Limb (tissue), 2 donors: ENCODE data around the gene AKAP12.
A peak's percentile ranks its signal among the peaks of the same experiment; 100 is the strongest.
"Not testable (repeated sequence)": the region's sequence is repeated elsewhere in the genome, so short reads cannot be mapped to it uniquely, and the experiment has no call there.

ENCODE experiments used
- DNase-seq, 2 donors: peaks; one replicate each; pipeline ENCODE4 v3.0.0-alpha.2; 2016; ENCODE audit errors: extremely low spot score in 2 of 2

The AKAP12 gene

DNA sequence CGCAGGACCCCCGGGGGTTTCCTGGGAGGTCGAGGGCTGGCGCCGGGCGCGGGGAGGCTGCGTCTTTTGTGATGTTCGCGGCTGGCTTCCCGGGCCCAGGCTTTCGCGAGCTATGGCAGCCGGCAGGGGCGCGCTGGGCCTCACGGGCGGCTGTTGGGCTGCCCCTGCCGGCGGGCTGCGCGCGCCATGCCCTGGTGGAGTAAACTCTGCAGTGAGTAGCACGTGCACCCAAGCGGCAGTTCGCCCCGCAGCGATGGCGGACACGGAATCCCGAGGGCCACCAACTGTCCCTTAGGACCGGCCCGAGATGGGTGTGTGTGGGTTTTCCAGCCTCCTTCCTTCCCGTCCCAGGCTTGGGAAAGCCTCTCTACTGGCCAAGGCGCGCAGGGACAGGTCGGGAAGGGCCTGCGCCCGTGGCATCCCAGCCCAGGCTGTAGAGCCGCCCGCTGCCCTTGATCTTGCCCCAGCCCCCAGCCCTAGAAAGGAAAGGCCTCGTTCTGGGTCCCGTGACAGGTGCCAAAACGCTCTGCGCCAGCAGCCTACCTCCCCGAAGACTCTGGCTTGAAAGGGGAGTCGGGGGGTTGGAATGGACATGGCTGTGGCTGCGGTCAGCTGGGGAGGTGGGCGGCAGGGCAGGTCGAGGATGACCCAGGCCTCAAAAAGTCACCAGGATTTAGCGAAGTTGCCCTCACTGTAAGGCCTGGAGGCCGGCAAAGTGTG is 101.9 kb downstream of the AKAP12 start:
- no peak for DNase-seq

DNA sequence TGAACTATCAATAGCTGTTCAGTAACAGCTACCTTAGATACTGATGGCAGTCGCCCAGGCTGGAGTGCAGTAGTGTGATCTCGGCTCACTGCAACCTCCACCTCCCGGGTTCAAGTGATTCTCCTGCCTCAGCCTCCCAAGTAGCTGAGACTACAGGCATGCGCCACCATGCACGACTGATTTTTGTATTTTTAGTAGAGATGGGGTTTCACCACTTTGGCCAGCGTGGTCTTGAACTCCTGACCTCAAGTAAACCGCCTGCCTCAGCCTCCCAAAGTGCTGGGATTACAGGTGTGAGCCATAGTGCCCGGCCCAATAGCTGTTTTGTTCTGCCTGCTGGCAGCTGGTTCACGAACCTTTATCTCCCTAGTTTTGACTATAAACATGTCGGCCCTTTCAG is 103.0 kb downstream of the AKAP12 start:
- not testable (repeated sequence) for DNase-seq

DNA sequence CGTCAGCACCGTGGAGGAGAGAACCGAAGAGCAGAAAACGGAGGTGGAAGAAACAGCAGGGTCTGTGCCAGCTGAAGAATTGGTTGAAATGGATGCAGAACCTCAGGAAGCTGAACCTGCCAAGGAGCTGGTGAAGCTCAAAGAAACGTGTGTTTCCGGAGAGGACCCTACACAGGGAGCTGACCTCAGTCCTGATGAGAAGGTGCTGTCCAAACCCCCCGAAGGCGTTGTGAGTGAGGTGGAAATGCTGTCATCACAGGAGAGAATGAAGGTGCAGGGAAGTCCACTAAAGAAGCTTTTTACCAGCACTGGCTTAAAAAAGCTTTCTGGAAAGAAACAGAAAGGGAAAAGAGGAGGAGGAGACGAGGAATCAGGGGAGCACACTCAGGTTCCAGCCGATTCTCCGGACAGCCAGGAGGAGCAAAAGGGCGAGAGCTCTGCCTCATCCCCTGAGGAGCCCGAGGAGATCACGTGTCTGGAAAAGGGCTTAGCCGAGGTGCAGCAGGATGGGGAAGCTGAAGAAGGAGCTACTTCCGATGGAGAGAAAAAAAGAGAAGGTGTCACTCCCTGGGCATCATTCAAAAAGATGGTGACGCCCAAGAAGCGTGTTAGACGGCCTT is 110.0 kb downstream of the AKAP12 start:
- no peak for DNase-seq

DNA sequence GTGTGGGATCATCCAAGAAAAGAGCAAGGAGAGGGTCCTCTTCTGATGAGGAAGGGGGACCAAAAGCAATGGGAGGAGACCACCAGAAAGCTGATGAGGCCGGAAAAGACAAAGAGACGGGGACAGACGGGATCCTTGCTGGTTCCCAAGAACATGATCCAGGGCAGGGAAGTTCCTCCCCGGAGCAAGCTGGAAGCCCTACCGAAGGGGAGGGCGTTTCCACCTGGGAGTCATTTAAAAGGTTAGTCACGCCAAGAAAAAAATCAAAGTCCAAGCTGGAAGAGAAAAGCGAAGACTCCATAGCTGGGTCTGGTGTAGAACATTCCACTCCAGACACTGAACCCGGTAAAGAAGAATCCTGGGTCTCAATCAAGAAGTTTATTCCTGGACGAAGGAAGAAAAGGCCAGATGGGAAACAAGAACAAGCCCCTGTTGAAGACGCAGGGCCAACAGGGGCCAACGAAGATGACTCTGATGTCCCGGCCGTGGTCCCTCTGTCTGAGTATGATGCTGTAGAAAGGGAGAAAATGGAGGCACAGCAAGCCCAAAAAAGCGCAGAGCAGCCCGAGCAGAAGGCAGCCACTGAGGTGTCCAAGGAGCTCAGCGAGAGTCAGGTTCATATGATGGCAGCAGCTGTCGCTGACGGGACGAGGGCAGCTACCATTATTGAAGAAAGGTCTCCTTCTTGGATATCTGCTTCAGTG is 110.8 kb downstream of the AKAP12 start:
- DNase-seq: no peak

DNA sequence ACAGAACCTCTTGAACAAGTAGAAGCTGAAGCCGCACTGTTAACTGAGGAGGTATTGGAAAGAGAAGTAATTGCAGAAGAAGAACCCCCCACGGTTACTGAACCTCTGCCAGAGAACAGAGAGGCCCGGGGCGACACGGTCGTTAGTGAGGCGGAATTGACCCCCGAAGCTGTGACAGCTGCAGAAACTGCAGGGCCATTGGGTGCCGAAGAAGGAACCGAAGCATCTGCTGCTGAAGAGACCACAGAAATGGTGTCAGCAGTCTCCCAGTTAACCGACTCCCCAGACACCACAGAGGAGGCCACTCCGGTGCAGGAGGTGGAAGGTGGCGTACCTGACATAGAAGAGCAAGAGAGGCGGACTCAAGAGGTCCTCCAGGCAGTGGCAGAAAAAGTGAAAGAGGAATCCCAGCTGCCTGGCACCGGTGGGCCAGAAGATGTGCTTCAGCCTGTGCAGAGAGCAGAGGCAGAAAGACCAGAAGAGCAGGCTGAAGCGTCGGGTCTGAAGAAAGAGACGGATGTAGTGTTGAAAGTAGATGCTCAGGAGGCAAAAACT is 111.5 kb downstream of the AKAP12 start:
- DNase-seq: no peak

DNA sequence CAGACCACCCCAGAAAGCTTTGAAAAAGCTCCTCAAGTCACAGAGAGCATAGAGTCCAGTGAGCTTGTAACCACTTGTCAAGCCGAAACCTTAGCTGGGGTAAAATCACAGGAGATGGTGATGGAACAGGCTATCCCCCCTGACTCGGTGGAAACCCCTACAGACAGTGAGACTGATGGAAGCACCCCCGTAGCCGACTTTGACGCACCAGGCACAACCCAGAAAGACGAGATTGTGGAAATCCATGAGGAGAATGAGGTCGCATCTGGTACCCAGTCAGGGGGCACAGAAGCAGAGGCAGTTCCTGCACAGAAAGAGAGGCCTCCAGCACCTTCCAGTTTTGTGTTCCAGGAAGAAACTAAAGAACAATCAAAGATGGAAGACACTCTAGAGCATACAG is 112.0 kb downstream of the AKAP12 start:
- no peak for DNase-seq

DNA sequence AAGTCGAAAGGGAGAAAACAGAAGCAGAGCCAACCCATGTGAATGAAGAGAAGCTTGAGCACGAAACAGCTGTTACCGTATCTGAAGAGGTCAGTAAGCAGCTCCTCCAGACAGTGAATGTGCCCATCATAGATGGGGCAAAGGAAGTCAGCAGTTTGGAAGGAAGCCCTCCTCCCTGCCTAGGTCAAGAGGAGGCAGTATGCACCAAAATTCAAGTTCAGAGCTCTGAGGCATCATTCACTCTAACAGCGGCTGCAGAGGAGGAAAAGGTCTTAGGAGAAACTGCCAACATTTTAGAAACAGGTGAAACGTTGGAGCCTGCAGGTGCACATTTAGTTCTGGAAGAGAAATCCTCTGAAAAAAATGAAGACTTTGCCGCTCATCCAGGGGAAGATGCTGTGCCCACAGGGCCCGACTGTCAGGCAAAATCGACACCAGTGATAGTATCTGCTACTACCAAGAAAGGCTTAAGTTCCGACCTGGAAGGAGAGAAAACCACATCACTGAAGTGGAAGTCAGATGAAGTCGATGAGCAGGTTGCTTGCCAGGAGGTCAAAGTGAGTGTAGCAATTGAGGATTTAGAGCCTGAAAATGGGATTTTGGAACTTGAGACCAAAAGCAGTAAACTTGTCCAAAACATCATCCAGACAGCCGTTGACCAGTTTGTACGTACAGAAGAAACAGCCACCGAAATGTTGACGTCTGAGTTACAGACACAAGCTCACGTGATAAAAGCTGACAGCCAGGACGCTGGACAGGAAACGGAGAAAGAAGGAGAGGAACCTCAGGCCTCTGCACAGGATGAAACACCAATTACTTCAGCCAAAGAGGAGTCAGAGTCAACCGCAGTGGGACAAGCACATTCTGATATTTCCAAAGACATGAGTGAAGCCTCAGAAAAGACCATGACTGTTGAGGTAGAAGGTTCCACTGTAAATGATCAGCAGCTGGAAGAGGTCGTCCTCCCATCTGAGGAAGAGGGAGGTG is 112.9 kb downstream of the AKAP12 start:
- no peak for DNase-seq

DNA sequence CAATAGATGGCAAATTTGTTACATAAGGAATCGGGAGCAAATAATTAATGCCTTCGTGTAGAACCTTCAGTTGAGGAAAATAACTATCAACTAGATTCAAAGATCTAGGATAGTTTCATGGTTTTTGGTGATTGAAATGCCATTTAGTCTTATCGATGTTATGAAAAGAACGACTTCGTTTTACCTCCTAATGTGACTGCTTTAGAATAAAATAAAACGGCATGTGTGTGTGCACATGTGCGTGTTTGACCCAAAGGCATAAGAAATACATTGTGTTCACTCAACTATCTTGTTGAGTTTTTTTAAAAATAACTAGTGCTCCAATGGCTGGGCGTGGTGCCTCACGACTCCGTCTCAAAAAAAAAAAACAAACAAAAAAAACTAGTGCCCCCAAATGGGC is 114.0 kb downstream of the AKAP12 start:
- DNase-seq: no peak

DNA sequence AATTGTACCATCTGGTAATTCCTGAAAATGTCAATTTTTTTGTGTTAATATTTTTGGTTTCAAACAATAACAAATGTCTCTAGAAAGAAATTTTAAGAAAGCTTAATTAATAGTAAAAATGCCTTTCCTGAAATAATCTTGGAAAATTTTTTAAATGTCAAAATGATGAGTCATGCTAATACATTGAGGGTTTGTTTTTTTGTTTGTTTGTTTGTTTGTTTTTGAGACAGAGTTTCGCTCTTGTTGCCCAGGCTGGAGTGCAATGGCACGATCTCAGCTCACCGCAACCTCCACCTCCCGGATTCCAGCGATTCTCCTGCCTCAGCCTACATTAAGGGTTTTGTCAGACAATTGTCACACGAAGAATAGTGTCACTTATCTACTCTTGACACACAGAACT is 117.2 kb downstream of the AKAP12 start:
- DNase-seq: not testable (repeated sequence)

DNA sequence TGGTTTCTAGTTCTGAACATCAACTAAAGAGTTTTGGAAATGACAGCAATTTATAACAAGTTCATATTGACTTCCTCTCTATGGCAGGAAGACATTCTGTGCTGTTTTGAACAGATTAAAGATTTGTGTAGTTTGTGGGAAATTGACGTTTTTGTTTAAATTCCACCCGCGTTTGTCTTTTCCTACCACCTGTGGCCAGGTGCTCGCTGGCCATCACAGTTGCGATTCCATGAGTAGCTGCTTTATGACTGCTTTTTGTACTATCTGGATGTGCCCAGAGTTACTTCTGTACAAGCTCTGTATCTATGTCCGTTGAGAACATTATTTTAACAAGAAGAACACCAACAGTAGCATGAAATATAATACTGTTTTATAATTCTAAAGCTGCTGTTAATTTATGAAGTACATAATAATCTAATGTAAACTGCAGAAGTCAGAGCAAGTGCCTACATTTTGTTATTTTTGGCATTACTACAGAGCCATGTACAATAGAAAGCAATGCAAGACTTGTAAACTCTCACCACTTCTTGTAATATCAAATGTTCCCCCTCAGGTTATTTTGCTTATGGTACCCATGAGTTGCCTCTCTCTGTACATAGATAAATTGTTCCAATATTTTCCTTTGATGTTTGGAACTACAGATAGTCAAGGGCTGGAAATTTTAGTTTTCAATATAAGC is 118.1 kb downstream of the AKAP12 start:
- DNase-seq: no peak

DNA sequence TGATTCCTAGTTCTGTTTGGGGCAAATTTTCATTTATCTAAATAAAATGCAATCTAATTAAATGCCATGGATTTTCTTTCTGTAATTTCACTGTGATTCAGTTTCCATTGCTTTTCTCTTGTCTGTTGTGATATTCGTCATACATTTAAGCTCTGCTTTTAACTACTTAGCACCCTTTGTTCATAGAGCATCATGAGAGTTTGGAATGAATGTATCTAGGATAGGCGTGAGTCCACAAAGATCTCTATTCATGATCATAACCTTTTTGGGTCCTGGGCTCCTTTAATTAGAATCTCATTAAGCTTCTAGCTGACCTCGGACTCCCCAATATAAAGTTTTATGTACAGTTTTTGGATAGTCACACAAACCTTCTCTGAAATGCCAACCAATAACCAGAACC is 118.7 kb downstream of the AKAP12 start:
- no peak for DNase-seq

DNA sequence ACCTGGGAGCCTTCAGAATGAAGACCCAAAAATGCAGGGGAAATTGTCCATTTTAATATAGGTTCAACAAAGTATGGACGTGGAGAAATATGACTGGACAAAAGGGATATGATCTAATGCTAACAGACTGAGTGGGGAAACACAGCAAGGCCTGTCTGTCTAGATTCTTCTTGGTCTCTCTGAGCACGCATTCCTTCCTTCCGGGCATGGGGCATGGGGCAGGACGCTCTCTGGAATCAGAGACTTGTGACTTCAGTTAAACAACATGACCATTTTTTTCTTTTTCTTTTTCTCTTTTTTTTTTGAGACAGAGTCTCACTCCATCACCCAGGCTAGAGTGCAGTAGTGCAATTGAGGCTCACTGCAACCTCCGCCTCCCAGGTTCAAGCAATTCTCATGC is 119.7 kb downstream of the AKAP12 start:
- DNase-seq: no peak

DNA sequence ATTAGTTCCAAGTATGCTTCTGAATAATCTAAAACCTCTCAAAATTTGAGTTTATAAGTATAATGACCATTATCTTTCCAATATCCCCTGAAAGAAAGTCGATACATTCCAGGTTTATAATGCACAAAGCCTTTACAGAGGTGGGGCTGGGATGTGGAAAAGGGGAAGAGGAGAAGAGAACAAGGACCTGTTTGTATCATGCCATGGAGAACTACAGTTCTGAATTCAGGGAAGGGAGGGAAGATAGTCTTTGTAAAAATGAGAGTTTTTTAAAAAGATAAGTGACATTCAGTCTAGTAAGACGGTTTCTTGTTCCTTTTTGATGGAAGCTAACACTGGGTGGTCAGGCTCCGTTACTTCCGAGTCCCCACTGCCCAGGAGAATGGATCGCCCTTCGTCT is 125.5 kb downstream of the AKAP12 start:
- DNase-seq: no peak

DNA sequence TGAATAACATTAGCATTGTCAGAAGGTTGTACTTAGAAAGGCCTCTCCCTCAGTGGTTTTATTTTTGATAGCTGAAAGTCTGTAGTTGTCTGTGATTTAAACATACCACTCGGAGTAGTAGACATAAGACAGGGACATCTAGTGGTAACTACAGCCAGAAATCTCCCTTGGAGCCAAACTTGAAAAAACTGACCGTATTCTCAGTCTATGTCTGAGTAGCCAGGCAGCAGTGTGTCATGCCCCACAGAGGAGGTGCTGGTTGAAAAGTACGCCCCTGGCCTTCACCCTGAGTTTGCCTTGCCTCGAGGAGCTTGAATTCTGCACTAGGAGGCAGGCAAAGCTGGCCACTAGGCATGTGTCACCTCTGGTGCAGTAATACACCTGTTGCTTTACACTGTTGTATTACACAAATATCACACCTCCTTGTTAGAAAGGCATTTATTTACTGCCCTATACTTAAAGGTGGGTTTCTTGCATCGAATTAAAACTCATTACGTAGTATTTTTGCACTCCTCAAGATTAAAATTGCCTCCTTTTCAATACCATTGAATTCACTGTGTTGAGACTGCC is 130.8 kb downstream of the AKAP12 start:
- peak in 1 of 2 donors; percentile 28 for DNase-seq

DNA sequence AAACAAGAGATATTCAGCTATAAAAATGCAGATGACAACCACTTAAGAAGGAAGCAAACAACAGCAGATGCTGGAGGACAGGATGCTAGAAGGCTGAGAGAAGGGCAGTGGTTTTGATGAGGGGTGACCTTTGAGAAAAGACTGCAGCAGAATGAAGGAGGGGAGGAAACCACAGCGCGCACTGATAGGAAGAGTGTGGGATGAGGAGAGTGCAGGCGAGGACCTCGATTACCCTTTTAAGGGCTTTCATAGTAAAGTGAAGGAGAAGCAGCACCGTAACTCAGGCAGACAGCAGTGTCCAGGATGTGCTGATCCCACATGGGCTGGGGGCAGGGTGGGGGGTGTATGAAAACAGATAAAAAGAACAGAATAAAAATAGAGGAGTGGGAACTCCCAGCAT is 132.4 kb downstream of the AKAP12 start:
- DNase-seq: no peak

DNA sequence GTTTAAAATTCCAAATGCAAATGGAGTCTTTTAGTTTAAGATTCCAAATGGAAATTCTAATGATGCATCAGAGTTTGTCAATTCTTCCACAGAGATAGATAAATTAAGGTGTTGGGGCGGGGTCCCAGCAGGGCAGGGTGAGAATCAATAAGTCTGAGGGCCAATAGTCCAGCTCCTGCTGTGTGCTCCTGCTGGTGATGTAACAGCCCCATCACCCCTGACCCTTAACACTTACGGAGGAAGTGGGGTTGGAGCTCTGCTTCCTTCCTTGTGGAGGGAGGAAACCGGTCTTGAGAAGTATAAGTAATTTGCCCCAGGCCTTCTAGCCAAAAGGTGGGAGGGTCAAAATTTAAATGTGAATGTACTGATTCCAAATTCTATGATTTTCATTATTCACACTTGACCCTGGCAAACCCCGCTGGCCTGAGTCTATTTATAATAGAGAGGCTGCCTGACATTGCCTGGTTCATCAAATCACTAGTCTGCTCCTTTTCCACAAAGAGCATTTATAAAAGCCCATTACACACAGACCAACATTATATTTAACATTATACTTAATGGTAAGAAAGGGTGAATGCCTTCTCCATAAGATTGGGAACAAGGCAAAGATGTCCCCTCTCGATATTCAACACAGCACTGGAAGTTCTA is 134.4 kb downstream of the AKAP12 start:
- no peak for DNase-seq

DNA sequence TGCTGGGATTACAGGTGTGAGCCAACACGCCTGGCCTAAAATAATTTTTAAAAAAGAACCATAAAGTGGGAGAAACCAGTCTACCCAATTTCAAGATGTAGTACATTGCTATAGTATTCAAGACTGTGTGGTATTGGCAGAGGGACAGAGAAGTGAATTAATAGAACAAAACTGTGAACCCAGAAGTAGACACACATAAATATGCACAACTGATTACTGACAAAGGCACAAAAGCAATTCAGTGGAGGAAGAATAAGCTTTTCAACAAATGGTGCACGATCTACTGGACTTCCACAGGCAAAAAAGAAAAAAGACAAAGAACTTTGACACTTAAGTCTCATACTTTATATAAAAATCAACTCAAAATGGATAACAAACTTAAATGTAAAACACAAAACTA is 136.1 kb downstream of the AKAP12 start:
- DNase-seq: no peak

DNA sequence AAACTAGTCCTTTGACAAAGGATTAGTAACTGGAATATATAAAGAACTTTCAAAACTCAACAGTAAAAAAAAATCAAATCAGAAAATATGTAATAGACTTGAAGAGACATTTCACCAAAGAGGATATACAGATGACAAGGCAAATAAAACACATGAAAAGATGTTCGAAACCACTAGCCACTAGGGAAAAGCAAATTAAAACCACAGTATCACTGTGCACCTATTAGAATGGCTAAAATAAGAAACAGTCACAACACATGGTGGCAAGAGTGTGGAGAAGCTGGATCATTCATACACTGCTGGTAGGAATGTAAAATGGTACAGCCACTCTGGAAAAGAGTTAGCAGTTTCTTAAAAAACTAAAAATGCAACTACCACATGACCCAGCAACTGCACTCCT is 136.7 kb downstream of the AKAP12 start:
- no peak for DNase-seq

DNA sequence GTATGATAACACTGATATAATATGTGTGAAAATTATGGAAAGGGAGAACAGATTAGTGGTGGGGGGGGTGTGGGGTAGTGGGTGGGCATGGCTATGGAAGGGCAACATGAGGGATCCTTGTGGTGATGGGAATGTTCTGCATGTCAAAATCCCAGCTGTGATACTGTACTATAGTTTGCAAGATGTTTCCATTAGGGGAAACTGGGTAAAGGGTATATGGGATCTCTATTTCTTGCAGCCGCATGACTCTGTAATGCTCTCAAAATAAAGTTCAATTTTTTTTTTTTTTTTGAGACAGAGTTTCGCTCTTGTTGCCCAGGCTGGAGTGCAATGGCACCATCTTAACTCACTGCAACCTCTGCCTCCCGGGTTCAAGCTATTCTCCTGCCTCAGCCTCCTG is 137.3 kb downstream of the AKAP12 start:
- no peak for DNase-seq
